Upper lobe of right lung (tissue), 1 donor: ENCODE results near the gene CH25H. TPM values are rescaled to one million over a fixed set of nuclear protein-coding genes. Genes with fewer than 3 reads are reported as not detected.
"Not testable (repeated sequence)": the region's sequence is repeated elsewhere in the genome, so short reads cannot be mapped to it uniquely, and the experiment has no call there.

Experiments used
- ATAC-seq: fragments of 200-7000 bp; cut with Tn5 transposase; one replicate; pipeline ENCODE4 v1.9.1; 2020; ENCODE audit warnings: mild to moderate bottlenecking, moderate library complexity
- DNase-seq: peaks from one replicate; pipeline ENCODE4 v3.0.0-alpha.2; 2020
- H3K27ac ChIP-seq: fragments of 200-600 bp; one replicate; pipeline ENCODE4 v1.8.0; 2022
- H3K27me3 ChIP-seq: fragments of 200-600 bp; one replicate; pipeline ENCODE4 v1.8.0; 2022; ENCODE audit warnings: mild to moderate bottlenecking
- H3K36me3 ChIP-seq: fragments of 200-600 bp; one replicate; pipeline ENCODE4 v1.8.0; 2022
- H3K4me1 ChIP-seq: fragments of 200-600 bp; one replicate; pipeline ENCODE4 v1.8.0; 2022
- H3K4me3 ChIP-seq: fragments of 200-600 bp; one replicate; pipeline ENCODE4 v1.8.0; 2022; ENCODE audit warnings: mild to moderate bottlenecking
- H3K9me3 ChIP-seq: fragments of 200-600 bp; one replicate; pipeline ENCODE4 v1.8.0; 2022
- intact Hi-C: fragments of 100-400 bp; cut with DNase I; formaldehyde crosslinking; loops from one replicate; pipeline ENCODE4 v1.11.0; 2022
- total RNA-seq: library from RNA; stranded (reverse); fragmentation: NEBNext Ultra II Directional; extraction: Animal tissue kit (Norgen Biotek cat#: 25700); gene quantifications from one replicate; pipeline ENCODE4 v1.2.1, GENCODE V29; 2021
- TF ChIP-seq, protein P1 (sequence below): fragments of 200-600 bp; IDR thresholded peaks from one replicate; pipeline ENCODE4 v1.8.0; 2022; ENCODE audit warnings: antibody characterized with exemption
- donor health status: DM: no; HTN: yes; CAD: no; lungs with severe emphysema.

CH25H gene
- total RNA-seq, 1 donor from 2014 or later = 7.8 TPM

DNA sequence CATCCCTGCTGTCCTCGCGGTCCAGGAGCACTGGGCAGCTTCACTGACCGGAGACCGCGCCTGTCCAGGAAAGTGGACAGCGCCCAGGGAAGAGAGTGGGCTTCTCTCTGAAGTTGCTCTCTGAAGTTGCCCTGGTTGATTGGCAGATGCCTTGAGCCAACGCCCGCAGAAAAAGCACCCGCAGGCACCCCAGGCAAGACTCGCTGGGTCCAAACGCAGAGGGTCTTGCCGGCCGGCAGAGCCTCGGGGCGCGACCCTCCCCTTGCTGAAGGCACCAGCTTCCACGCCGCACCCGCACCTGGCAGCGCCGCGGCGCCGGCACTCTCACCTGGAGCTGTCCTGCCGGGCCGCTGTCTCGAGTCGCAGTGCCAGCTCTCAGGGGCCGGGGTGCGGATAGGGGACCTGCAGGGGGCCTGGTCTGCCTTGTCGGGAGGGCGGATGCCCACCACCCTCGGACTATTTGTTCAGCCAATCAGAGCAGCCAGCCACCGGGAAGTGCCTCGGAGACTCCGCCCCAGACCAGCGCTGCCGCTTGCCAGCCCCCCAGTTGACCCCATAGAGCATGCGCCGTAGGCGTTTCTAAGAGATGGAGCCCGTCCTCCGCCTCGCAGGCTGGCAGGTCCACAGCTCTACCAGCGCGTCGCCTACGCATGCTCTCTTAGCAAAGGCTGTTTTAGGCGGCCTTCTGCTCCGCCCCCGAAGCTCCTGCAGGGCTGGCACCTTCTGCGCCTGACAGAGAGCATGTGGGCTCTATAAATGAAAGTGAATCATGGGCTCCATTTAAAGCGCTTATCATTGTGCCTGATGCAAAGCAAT is 44.5 kb upstream of the CH25H start, which contains the start of gene LIPA:
Gene LIPA, minus strand, starts transcription at position 367 of the 816 bp plus-strand sequence. CDS start 4,127 bp downstream, outside the sequence.
- Histone ChIP-seq H3K9me3 (no peaks in the 10 kb centered on the region), H3K4me1 (peaks cover 6% of the 10 kb centered on the region), H3K27me3 (no peaks in the 10 kb centered on the region), H3K27ac (peak within 1 kb of the TSS; percentile 68), H3K36me3 (no peaks in the 10 kb centered on the region), H3K4me3 (peak within 1 kb of the TSS; percentile 85)
- TF ChIP-seq, protein P1, sequence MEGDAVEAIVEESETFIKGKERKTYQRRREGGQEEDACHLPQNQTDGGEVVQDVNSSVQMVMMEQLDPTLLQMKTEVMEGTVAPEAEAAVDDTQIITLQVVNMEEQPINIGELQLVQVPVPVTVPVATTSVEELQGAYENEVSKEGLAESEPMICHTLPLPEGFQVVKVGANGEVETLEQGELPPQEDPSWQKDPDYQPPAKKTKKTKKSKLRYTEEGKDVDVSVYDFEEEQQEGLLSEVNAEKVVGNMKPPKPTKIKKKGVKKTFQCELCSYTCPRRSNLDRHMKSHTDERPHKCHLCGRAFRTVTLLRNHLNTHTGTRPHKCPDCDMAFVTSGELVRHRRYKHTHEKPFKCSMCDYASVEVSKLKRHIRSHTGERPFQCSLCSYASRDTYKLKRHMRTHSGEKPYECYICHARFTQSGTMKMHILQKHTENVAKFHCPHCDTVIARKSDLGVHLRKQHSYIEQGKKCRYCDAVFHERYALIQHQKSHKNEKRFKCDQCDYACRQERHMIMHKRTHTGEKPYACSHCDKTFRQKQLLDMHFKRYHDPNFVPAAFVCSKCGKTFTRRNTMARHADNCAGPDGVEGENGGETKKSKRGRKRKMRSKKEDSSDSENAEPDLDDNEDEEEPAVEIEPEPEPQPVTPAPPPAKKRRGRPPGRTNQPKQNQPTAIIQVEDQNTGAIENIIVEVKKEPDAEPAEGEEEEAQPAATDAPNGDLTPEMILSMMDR = no peak
- intact Hi-C loops = no loop called here
- DNase-seq (peak; percentile 98), ATAC-seq (peak; percentile 99)

DNA sequence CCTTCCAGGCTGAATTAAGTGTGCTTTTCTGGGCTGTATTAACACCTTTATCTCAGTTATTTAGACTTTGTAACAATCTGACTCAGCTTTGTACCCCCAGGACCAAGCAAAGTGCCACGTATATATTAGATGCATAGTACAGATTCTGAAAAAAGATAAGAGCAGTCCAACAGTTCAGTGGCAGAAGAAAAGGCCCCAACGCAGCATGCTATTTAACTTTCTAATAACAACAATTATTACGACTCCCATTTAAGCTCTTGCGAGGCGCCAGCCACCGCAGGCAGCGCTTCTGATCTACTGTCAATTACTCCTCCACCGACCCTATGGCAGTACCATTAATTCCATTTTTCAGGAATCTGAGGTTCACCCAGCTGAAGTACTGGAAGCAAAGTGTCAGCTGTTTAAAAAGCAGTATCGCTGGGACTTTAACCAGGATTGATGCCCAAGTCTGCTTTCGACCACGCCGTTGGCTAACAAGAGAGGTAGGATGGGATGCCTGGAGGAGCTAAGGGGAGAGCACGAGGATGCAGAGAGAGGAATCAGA is 43.8 kb upstream of the CH25H start:
- DNase-seq = no peak
- H3K4me3 ChIP-seq = peak overlapping the region; percentile 85
- peak overlapping the region; percentile 68 for H3K27ac ChIP-seq
- H3K4me1 ChIP-seq = peaks cover 6% of the 10 kb centered on the region
- TF ChIP-seq, protein P1 = no peak
- no peak for ATAC-seq
- no peaks in the 10 kb centered on the region for H3K36me3 ChIP-seq
- no peaks in the 10 kb centered on the region for H3K9me3 ChIP-seq
- no peaks in the 10 kb centered on the region for H3K27me3 ChIP-seq
- intact Hi-C loops = no loop called here

DNA sequence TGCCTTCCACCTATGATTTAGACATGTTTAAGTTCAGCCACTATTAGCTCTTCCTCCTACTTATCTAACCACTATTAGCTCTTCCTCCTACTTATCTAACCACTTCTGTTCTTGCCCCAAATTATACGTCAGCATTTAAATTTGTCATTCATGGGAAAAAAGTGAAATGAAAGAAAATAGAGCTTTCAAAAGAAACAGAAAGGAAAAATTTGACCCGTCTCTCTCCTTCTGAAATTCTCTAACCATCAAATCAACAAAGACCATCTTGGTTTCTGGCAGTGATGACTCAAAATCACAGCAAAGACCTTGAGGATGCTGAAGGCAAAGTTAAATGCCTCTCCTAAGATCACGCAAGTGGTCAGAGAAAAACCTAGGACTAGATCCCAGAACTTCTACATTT is 41.9 kb upstream of the CH25H start:
- DNase-seq = no peak

DNA sequence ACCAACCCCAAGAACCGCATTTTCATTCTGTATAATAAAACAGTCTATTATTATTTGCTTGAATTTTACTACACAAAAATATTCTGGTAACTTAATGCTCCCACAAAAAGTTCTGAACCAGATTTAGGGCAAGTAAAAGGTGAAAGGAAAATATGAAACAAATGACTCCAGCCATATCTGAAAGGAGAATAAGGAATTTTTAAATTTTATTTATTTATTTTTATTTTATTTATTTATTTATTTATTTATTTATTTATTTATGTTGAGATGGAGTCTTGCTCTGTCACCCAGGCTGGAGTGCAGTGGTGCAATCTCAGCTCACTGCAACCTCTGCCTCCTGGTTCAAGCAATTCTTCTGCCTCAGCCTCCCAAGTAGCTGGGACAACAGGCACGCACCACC is 40.5 kb upstream of the CH25H start:
- H3K4me1 ChIP-seq, H3K27ac ChIP-seq, intact Hi-C loops, H3K4me3 ChIP-seq, H3K27me3 ChIP-seq, H3K36me3 ChIP-seq, H3K9me3 ChIP-seq, ATAC-seq, DNase-seq: not testable (repeated sequence)

More for the DNA sequence above, 41.9 kb upstream of the CH25H start:
- peak overlapping the region; percentile 6 for H3K4me3 ChIP-seq
- H3K9me3 ChIP-seq = no peaks in the 10 kb centered on the region
- intact Hi-C loops = no loop called here
- no peaks in the 10 kb centered on the region for H3K36me3 ChIP-seq
- H3K4me1 ChIP-seq = peaks cover 6% of the 10 kb centered on the region
- ATAC-seq = no peak
- no peaks in the 10 kb centered on the region for H3K27me3 ChIP-seq
- TF ChIP-seq, protein P1 = no peak
- H3K27ac ChIP-seq = no peak overlapping the region

GRCh38 chr10:89245802-89246201 is 38.7 kb upstream of the CH25H start:
- intact Hi-C loops = no loop called here
- H3K4me1 ChIP-seq = peaks cover 8% of the 10 kb centered on the region
- H3K36me3 ChIP-seq = peaks cover 6% of the 10 kb centered on the region
- no peak overlapping the region for H3K4me3 ChIP-seq
- no peaks in the 10 kb centered on the region for H3K9me3 ChIP-seq
- no peak overlapping the region for H3K27ac ChIP-seq
- ATAC-seq (no peak), DNase-seq (no peak)
- no peaks in the 10 kb centered on the region for H3K27me3 ChIP-seq
- TF ChIP-seq, protein P1 = no peak

- H3K4me3 ChIP-seq = no peak overlapping the region
- peaks cover 5% of the 10 kb centered on the region for H3K4me1 ChIP-seq
- no peaks in the 10 kb centered on the region for H3K27me3 ChIP-seq
- DNase-seq (no peak), ATAC-seq (peak; percentile 87)
- peak overlapping the region; percentile 9 for H3K27ac ChIP-seq
- H3K9me3 ChIP-seq = no peaks in the 10 kb centered on the region
- TF ChIP-seq, protein P1 = no peak
- intact Hi-C loops = no loop called here
- peaks cover 14% of the 10 kb centered on the region for H3K36me3 ChIP-seq
Measured at GRCh38 chr10:89242840-89243568, 35.9 kb upstream of the CH25H start.
